DOHH2 (cell line): ENCODE data around the gene TMEM266.
A peak's percentile ranks its signal among the peaks of the same experiment; 100 is the strongest.

Experiments
- H3F3A ChIP-seq: fragments of 200-600 bp; sonication (generic), shearing (Covaris generic); 2 replicates; pipeline ENCODE4 v1.6.0; 2016; ENCODE audit warnings: antibody characterized with exemption, mild to moderate bottlenecking; ENCODE audit not compliant: control insufficient read depth, insufficient read depth
- H3K27ac ChIP-seq: fragments of 200-600 bp; sonication (generic); 2 replicates; pipeline ENCODE4 v1.5.1; 2014; ENCODE audit warnings: low read depth, mild to moderate bottlenecking, low read length, moderate library complexity
- H3K27me3 ChIP-seq: fragments of 200-600 bp; sonication (generic); 2 replicates; pipeline ENCODE4 v1.6.1; 2014; ENCODE audit warnings: mild to moderate bottlenecking, low read length, mixed read lengths; ENCODE audit not compliant: control insufficient read depth
- H3K36me3 ChIP-seq: fragments of 200-600 bp; sonication (generic); 2 replicates; pipeline ENCODE4 v1.6.1; 2014; ENCODE audit warnings: mild to moderate bottlenecking, low read length, moderate library complexity, mixed read lengths; ENCODE audit not compliant: control insufficient read depth
- H3K4me1 ChIP-seq: fragments of 200-600 bp; sonication (generic); 2 replicates; pipeline ENCODE4 v1.6.1; 2014; ENCODE audit warnings: mild to moderate bottlenecking, low read length, mixed read lengths; ENCODE audit not compliant: control insufficient read depth
- H3K4me2 ChIP-seq: fragments of 200-600 bp; sonication (generic); 2 replicates; pipeline ENCODE4 v1.6.0; 2014; ENCODE audit warnings: mild to moderate bottlenecking, low read length, moderate library complexity
- H3K4me3 ChIP-seq: fragments of 200-600 bp; sonication (generic); 2 replicates; pipeline ENCODE4 v1.5.1; 2014; ENCODE audit warnings: mild to moderate bottlenecking, low read length, mixed read lengths
- H3K79me2 ChIP-seq: fragments of 200-600 bp; sonication (generic); 2 replicates; pipeline ENCODE4 v1.6.1; 2014; ENCODE audit warnings: mild to moderate bottlenecking, low read length, mixed read lengths; ENCODE audit not compliant: control insufficient read depth
- H3K9me2 ChIP-seq: fragments of 200-600 bp; sonication (generic); replicated peaks from 2 replicates; pipeline ENCODE4 v1.6.1; 2014; ENCODE audit warnings: mild to moderate bottlenecking, low read length, mixed read lengths; ENCODE audit not compliant: control insufficient read depth
- H3K9me3 ChIP-seq: fragments of 200-600 bp; sonication (generic); 2 replicates; pipeline ENCODE4 v1.6.1; 2014; ENCODE audit warnings: antibody characterized with exemption, low read length, mixed read lengths; ENCODE audit not compliant: control insufficient read depth, insufficient read depth
- H4K20me1 ChIP-seq: fragments of 200-600 bp; sonication (generic); 2 replicates; pipeline ENCODE4 v1.6.0; 2014; ENCODE audit warnings: low read depth, mild to moderate bottlenecking, antibody characterized with exemption, low read length, moderate library complexity; ENCODE audit not compliant: control insufficient read depth, insufficient read depth
- CTCF ChIP-seq: fragments of 200-600 bp; sonication (generic); IDR thresholded peaks from one replicate; pipeline ENCODE4 v1.5.1; 2014; ENCODE audit warnings: antibody characterized with exemption, mild to moderate bottlenecking, low read depth, low read length; ENCODE audit not compliant: poor library complexity, severe bottlenecking
- EZH2phosphoT487 ChIP-seq: fragments of 200-600 bp; sonication (generic); IDR thresholded peaks from 2 replicates; pipeline ENCODE4 v1.6.1; 2017; ENCODE audit warnings: borderline replicate concordance, mild to moderate bottlenecking, antibody characterized with exemption, low read length, moderate library complexity, mixed read lengths

TMEM266 gene

GRCh38 chr15:76183930-76184649 is 124.3 kb downstream of the TMEM266 start:
- TF ChIP-seq CTCF: no peak
- Histone ChIP-seq H3K27me3 (peaks cover 10% of the 10 kb centered on the region; the same call in 1 of the 2 replicates), H3K79me2 (no peaks in the 10 kb centered on the region), H3K4me3 (no peak overlapping the region), H3K9me3 (no peaks in the 10 kb centered on the region), H3K36me3 (no peaks in the 10 kb centered on the region), H3F3A (no peaks in the 10 kb centered on the region), H3K27ac (no peak overlapping the region), H3K9me2 (no peaks in the 10 kb centered on the region), H3K4me1 (no peaks in the 10 kb centered on the region), H3K4me2 (no peak overlapping the region), H4K20me1 (no peaks in the 10 kb centered on the region)

- Histone ChIP-seq H3K4me3 (no peak overlapping the region), H3K27ac (no peak overlapping the region), H3F3A (no peaks in the 10 kb centered on the region), H3K79me2 (no peaks in the 10 kb centered on the region), H3K4me1 (no peaks in the 10 kb centered on the region), H3K9me3 (no peaks in the 10 kb centered on the region), H3K36me3 (no peaks in the 10 kb centered on the region), H3K9me2 (no peaks in the 10 kb centered on the region), H4K20me1 (no peaks in the 10 kb centered on the region), H3K4me2 (no peak overlapping the region), H3K27me3 (peaks cover 14% of the 10 kb centered on the region)
- no peak for TF ChIP-seq EZH2phosphoT487
- no peak for TF ChIP-seq CTCF
These were observed 124.9 kb downstream of the TMEM266 start for GRCh38 chr15:76184650-76185035.

GRCh38 chr15:76185716-76186115 is 125.9 kb downstream of the TMEM266 start:
- Histone ChIP-seq H3K27me3 (peaks cover 22% of the 10 kb centered on the region), H3K4me2 (no peak overlapping the region), H3K79me2 (no peaks in the 10 kb centered on the region), H3F3A (no peaks in the 10 kb centered on the region), H3K27ac (no peak overlapping the region), H3K36me3 (no peaks in the 10 kb centered on the region), H3K9me2 (no peaks in the 10 kb centered on the region), H4K20me1 (no peaks in the 10 kb centered on the region), H3K9me3 (no peaks in the 10 kb centered on the region), H3K4me1 (peaks cover 5% of the 10 kb centered on the region), H3K4me3 (no peak overlapping the region)
- TF ChIP-seq EZH2phosphoT487 (no peak), CTCF (peak; percentile 74)
